ENCODE measurements around the gene ALX4. TPM values are rescaled to one million over a fixed set of nuclear protein-coding genes. Genes with fewer than 3 reads are reported as not detected.

The ALX4 gene
- total and polyA plus RNA-seq, 2 donors (not counting 1 experiment from before 2014, with no cell fraction given), result not detected

- H4K20me1 ChIP-seq (ENCODE audit: control insufficient read depth, extremely low read depth, insufficient read depth, low read length), result no peaks in the 10 kb centered on the region
- no peaks in the 10 kb centered on the region for H3K4me1 ChIP-seq (ENCODE audit: control insufficient read depth, extremely low read depth, insufficient read depth, low read length)
- H3K9me3 ChIP-seq (ENCODE audit: control insufficient read depth, insufficient read depth, low read depth, low read length), result no peaks in the 10 kb centered on the region
- H2AFZ ChIP-seq (ENCODE audit: low read length), result no peak overlapping the region
- H3K79me2 ChIP-seq (ENCODE audit: control insufficient read depth, insufficient read depth, low read length), result no peaks in the 10 kb centered on the region
- H3K36me3 ChIP-seq (ENCODE audit: control insufficient read depth, insufficient read depth, low read length), result no peaks in the 10 kb centered on the region
- no peak overlapping the region for H3K9ac ChIP-seq (ENCODE audit: insufficient read depth, low read length)
- TF ChIP-seq, protein P1, sequence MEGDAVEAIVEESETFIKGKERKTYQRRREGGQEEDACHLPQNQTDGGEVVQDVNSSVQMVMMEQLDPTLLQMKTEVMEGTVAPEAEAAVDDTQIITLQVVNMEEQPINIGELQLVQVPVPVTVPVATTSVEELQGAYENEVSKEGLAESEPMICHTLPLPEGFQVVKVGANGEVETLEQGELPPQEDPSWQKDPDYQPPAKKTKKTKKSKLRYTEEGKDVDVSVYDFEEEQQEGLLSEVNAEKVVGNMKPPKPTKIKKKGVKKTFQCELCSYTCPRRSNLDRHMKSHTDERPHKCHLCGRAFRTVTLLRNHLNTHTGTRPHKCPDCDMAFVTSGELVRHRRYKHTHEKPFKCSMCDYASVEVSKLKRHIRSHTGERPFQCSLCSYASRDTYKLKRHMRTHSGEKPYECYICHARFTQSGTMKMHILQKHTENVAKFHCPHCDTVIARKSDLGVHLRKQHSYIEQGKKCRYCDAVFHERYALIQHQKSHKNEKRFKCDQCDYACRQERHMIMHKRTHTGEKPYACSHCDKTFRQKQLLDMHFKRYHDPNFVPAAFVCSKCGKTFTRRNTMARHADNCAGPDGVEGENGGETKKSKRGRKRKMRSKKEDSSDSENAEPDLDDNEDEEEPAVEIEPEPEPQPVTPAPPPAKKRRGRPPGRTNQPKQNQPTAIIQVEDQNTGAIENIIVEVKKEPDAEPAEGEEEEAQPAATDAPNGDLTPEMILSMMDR (conservative IDR thresholded peaks at IDR 0.05 in 1 of 2, IDR thresholded peaks at IDR 0.05 in 1 of 2; ENCODE audit: low read depth in 1 of 2, low read length in 2 of 2), result no peak
- TF ChIP-seq EZH2 (IDR thresholded peaks at IDR 0.05; ENCODE audit: low read length, missing control alignments), result no peak
- DNase-seq (ENCODE audit: low read depth in 2 of 2), result no peak
- no peak overlapping the region for H3K4me2 ChIP-seq (ENCODE audit: extremely low read depth, insufficient read depth, low read length)
- H3K27me3 ChIP-seq (ENCODE audit: control insufficient read depth, insufficient read depth, low read length), result peaks cover 57% of the 10 kb centered on the region
- H3K27ac ChIP-seq (ENCODE audit: insufficient read depth, low read length), result no peak overlapping the region
- no peak overlapping the region for H3K4me3 ChIP-seq (replicated peaks in 1 of 4; ENCODE audit: control extremely low read depth in 1 of 4, insufficient read depth in 1 of 4, low read depth in 3 of 4, low read length in 4 of 4)
These were observed 15.8 kb upstream of the ALX4 start for GRCh38 chr11:44325698-44326097.

DNA sequence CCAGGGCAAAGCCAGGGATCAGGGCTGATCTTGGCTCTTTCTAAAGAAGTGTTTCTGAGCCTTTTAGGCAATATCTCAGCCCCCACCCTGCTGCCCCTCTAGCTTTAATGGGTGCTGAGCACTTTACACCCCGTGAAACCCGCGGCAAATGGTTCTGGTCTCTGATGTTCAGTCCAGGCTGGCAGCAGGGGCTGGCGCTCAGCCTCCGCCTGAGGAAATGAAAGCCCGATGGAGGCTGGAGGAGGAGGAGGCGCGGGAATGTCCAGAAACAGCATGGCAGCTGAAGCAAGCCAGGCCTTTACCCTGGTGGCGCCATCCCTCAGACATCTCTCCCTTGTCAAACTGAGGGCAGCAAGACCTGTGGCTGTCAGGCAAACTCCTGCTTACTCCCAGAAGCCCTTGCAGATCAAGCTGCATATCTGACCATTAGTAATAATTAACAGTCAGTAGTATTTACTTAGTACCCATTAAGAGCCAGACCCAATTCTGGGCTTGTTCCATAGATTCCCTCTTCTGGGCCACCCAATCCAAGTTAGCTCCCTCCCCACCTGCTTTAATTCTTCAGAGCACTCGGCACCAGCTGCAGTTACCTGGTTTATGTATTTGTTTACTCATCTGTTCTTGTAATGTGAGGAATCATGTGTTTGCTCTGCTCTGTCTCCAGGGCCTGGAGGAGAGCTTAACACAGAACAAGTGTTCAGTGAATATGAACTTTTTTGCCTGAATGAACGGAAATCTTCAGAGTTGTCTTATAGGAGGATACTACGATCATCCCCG, 15.0 kb upstream of the ALX4 start:
- H2AFZ ChIP-seq (ENCODE audit: low read length), result no peak overlapping the region
- H3K27me3 ChIP-seq (ENCODE audit: control insufficient read depth, insufficient read depth, low read length), result peaks cover 61% of the 10 kb centered on the region
- H4K20me1 ChIP-seq (ENCODE audit: control insufficient read depth, extremely low read depth, insufficient read depth, low read length), result no peaks in the 10 kb centered on the region
- no peaks in the 10 kb centered on the region for H3K9me3 ChIP-seq (ENCODE audit: control insufficient read depth, insufficient read depth, low read depth, low read length)
- H3K36me3 ChIP-seq (ENCODE audit: control insufficient read depth, insufficient read depth, low read length), result no peaks in the 10 kb centered on the region
- TF ChIP-seq, protein P1 (conservative IDR thresholded peaks at IDR 0.05 in 1 of 2, IDR thresholded peaks at IDR 0.05 in 1 of 2; ENCODE audit: low read depth in 1 of 2, low read length in 2 of 2), result no peak
- no peak for TF ChIP-seq EZH2 (IDR thresholded peaks at IDR 0.05; ENCODE audit: low read length, missing control alignments)
- no peak overlapping the region for H3K27ac ChIP-seq (ENCODE audit: insufficient read depth, low read length)
- no peaks in the 10 kb centered on the region for H3K79me2 ChIP-seq (ENCODE audit: control insufficient read depth, insufficient read depth, low read length)
- DNase-seq (ENCODE audit: low read depth in 2 of 2), result no peak
- H3K4me2 ChIP-seq (ENCODE audit: extremely low read depth, insufficient read depth, low read length), result no peak overlapping the region
- H3K4me1 ChIP-seq (ENCODE audit: control insufficient read depth, extremely low read depth, insufficient read depth, low read length), result no peaks in the 10 kb centered on the region
- H3K9ac ChIP-seq (ENCODE audit: insufficient read depth, low read length), result no peak overlapping the region
- H3K4me3 ChIP-seq (replicated peaks in 1 of 4; ENCODE audit: control extremely low read depth in 1 of 4, insufficient read depth in 1 of 4, low read depth in 3 of 4, low read length in 4 of 4), result no peak overlapping the region

GRCh38 chr11:44324222-44324621, 14.3 kb upstream of the ALX4 start:
- Histone ChIP-seq H3K9ac (ENCODE audit: insufficient read depth, low read length) (no peak overlapping the region), H3K9me3 (ENCODE audit: control insufficient read depth, insufficient read depth, low read depth, low read length) (no peaks in the 10 kb centered on the region), H3K36me3 (ENCODE audit: control insufficient read depth, insufficient read depth, low read length) (no peaks in the 10 kb centered on the region), H3K4me3 (replicated peaks in 1 of 4; ENCODE audit: control extremely low read depth in 1 of 4, insufficient read depth in 1 of 4, low read depth in 3 of 4, low read length in 4 of 4) (no peak overlapping the region), H3K27ac (ENCODE audit: insufficient read depth, low read length) (no peak overlapping the region), H3K27me3 (ENCODE audit: control insufficient read depth, insufficient read depth, low read length) (peaks cover 67% of the 10 kb centered on the region), H3K4me2 (ENCODE audit: extremely low read depth, insufficient read depth, low read length) (no peak overlapping the region), H3K4me1 (ENCODE audit: control insufficient read depth, extremely low read depth, insufficient read depth, low read length) (no peaks in the 10 kb centered on the region), H4K20me1 (ENCODE audit: control insufficient read depth, extremely low read depth, insufficient read depth, low read length) (no peaks in the 10 kb centered on the region), H2AFZ (ENCODE audit: low read length) (no peak overlapping the region), H3K79me2 (ENCODE audit: control insufficient read depth, insufficient read depth, low read length) (no peaks in the 10 kb centered on the region)
- TF ChIP-seq EZH2 (IDR thresholded peaks at IDR 0.05; ENCODE audit: low read length, missing control alignments), result no peak
- TF ChIP-seq, protein P1 (conservative IDR thresholded peaks at IDR 0.05 in 1 of 2, IDR thresholded peaks at IDR 0.05 in 1 of 2; ENCODE audit: low read depth in 1 of 2, low read length in 2 of 2), result no peak
- no peak for DNase-seq (ENCODE audit: low read depth in 2 of 2)
